Activated naive CD4-positive, alpha-beta T cell treated with anti-CD3 and anti-CD28 coated beads for 36 hours (primary cell): ENCODE data around the gene NOL12. TPM values are rescaled to one million over a fixed set of nuclear protein-coding genes. Genes with fewer than 3 reads are reported as not detected.
"Not testable (repeated sequence)": the region's sequence is repeated elsewhere in the genome, so short reads cannot be mapped to it uniquely, and the experiment has no call there.

Source experiments
- CTCF ChIA-PET: fragments of 350-600 bp; sonication (Branson Sonifier 250); formaldehyde crosslinking; loops from one replicate; lab custom pipeline; 2021; ENCODE audit warnings: antibody characterized with exemption; lab: Charles Lee
- DNase-seq: peaks from one replicate; pipeline ENCODE4 v3.0.0-alpha.2; 2020
- H3K27ac Mint-ChIP-seq: one replicate; pipeline ENCODE4 v1.8.0; 2021; ENCODE audit warnings: mild to moderate bottlenecking, mixed read lengths
- H3K27me3 Mint-ChIP-seq: one replicate; pipeline ENCODE4 v1.8.0; 2021; ENCODE audit warnings: low read depth, mixed read lengths
- H3K36me3 Mint-ChIP-seq: one replicate; pipeline ENCODE4 v1.8.0; 2021; ENCODE audit warnings: low read depth, mixed read lengths
- H3K4me1 Mint-ChIP-seq: one replicate; pipeline ENCODE4 v1.8.0; 2021; ENCODE audit warnings: low read depth, mixed read lengths
- H3K4me3 Mint-ChIP-seq: one replicate; pipeline ENCODE4 v1.8.0; 2021; ENCODE audit warnings: mild to moderate bottlenecking, moderate library complexity, mixed read lengths
- H3K9me3 Mint-ChIP-seq: one replicate; pipeline ENCODE4 v1.8.0; 2021; ENCODE audit warnings: mixed read lengths
- intact Hi-C: fragments of 100-400 bp; cut with micrococcal nuclease; formaldehyde crosslinking; loops from one replicate; pipeline ENCODE4 v1.15.1; 2023
- total RNA-seq, 2 experiments: library from RNA; stranded (reverse); gene quantifications; one replicate each; pipeline ENCODE4 v1.2.3, GENCODE V29; 2021

Gene NOL12
- total RNA-seq, 2 experiments from 2014 or later, result 26.7 to 30.4 TPM

DNA sequence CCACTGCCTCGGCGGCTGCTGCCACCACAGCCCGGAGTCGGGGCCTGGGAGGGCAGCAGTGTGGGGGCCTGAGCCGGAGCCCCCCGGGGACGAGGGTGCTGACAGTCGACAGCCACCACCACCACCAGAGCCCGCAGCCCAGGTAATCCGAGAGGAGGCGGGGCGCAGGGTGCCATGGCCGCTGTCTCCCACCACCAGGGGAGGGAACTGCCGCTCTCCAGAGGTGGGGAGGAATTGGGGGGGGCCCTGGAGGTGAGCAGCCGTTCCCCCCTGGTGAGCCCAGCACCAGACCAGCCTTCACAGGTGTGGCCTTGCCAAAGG, 23.3 kb downstream of the NOL12 start:
- Mint-ChIP-seq H3K27me3 (no peaks in the 10 kb centered on the region), H3K4me1 (no peaks in the 10 kb centered on the region), H3K4me3 (no peak overlapping the region), H3K9me3 (no peaks in the 10 kb centered on the region), H3K36me3 (peaks cover 2% of the 10 kb centered on the region), H3K27ac (no peak overlapping the region)
- intact Hi-C loops, result no loop called here
- CTCF ChIA-PET, result no interaction called here
- no peak for DNase-seq

DNA sequence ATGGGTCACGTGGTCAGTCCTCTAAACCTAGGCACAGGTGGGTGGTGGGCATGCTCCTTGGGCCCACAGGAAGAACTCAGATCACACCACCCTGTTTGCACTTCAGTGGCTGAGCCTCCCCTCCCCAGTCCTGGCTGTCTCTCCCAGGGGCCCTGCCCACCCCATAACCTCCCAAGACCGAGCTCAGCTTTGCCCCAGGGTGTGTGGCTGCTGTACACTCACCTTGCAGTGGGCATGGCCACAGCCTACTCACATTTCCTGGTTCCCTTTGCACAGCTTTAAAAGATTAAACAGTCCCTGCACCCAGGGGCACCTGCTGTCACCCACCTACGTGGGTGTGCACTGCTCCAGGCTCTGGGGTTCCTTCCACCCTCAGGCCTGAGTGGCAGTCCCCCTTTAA, 24.5 kb downstream of the NOL12 start:
- H3K36me3 Mint-ChIP-seq, result peaks cover 2% of the 10 kb centered on the region
- no peak overlapping the region for H3K4me3 Mint-ChIP-seq
- CTCF ChIA-PET, result no interaction called here
- no peak overlapping the region for H3K27ac Mint-ChIP-seq
- H3K27me3 Mint-ChIP-seq, result no peaks in the 10 kb centered on the region
- H3K4me1 Mint-ChIP-seq, result no peaks in the 10 kb centered on the region
- no peaks in the 10 kb centered on the region for H3K9me3 Mint-ChIP-seq
- intact Hi-C loops, result loop anchor here (10.0 kb wide), 1 partner anchor 64 kb away; no protein-coding TSS in a partner anchor
- no peak for DNase-seq

DNA sequence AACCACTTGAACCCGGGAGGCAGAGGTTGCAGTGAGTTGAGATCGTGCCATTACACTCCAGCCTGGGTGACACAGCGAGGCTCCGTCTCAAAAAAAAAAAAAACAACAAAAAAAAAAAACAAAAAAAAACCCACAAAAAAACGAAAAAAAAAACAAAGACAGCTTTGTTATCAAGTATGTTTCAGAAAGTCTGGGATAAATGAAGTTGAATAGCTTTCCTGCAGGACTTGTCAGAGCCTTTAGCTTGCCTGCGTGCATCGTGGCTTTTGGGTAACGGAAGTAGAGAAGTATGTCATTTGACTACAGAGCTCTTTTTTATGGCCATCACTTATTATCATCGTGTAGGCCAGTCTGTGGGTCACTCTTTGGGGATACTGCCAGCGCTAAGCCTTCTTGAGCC, 25.3 kb downstream of the NOL12 start:
- no peaks in the 10 kb centered on the region for H3K4me1 Mint-ChIP-seq
- no peak overlapping the region for H3K4me3 Mint-ChIP-seq

DNA sequence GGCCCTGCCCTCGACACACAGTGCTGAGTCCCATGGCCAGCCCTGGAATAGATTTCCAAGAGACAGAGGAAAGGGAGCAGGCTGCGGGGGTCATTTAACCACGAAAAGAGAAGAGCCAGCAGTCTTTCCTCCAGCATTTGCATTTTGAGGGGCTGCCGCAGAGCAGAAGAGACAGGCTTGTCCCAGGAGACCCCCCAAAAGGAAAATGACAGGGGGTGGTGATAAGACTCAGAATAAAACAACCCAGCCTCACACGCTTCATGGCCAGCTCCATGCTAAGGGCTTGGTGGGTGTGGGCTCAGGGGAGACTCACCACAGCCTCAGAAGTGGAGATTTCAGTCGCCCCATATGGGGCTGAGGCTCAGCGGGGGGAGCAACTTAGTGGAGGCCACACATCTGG, 27.6 kb downstream of the NOL12 start:
- no peak for DNase-seq
- H3K4me1 Mint-ChIP-seq, result no peaks in the 10 kb centered on the region
- intact Hi-C loops, result loop anchor here (10.0 kb wide), 1 partner anchor 61 kb away; no protein-coding TSS in a partner anchor
- H3K36me3 Mint-ChIP-seq, result no peaks in the 10 kb centered on the region
- CTCF ChIA-PET, result no interaction called here
- no peak overlapping the region for H3K27ac Mint-ChIP-seq
- H3K4me3 Mint-ChIP-seq, result no peak overlapping the region
- no peaks in the 10 kb centered on the region for H3K9me3 Mint-ChIP-seq
- H3K27me3 Mint-ChIP-seq, result no peaks in the 10 kb centered on the region

More for the DNA sequence above, 25.3 kb downstream of the NOL12 start:
- Mint-ChIP-seq H3K27ac (no peak overlapping the region), H3K9me3 (no peaks in the 10 kb centered on the region), H3K36me3 (no peaks in the 10 kb centered on the region), H3K27me3 (no peaks in the 10 kb centered on the region)
- DNase-seq, result no peak
- intact Hi-C loops, result loop anchor here (10.0 kb wide), 1 partner anchor 63 kb away; no protein-coding TSS in a partner anchor
- CTCF ChIA-PET, result no interaction called here

DNA sequence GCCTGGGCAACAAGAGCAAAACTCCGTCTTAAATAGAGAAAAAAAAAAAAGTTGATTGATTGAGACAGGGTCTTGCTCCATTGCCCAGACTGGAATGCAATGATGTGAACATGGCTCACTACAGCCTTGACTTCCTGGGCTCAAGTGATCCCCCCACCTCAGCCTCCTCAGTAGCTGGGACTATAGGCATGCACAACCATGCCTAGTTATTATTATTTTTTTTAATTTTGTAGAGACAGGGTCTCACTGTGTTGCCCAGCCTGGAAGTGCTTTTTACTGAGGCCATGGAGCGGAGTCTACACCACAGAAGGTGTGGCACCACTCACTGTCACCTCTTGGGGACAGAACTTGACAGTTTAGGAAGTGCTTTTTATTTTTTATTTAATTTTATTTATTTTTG, 28.5 kb downstream of the NOL12 start:
- CTCF ChIA-PET, result no interaction called here

DNA sequence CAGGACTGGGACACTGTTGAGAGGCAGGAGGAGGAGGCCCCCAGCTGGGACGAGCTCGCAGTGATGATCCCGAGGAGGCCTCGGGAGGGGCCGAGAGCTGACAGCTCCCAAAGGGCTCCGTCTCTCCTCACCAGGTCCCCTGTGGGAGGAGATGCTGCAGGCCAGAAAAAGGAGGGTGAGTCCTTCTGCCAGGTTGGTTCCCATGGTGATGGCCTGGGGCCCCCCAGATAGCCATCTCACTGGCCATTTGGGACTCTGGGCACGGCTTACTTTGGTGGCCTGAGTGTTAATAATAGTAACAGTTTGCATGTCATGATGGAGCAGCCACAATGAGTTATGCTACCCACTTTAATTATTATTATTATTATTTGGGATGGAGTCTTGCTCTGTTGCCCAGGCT, 29.6 kb downstream of the NOL12 start:
- CTCF ChIA-PET, result interaction anchor here (0.6 kb wide), 1 partner anchor 895 kb away, joined by 3 read pairs; no protein-coding TSS in a partner anchor
- no peaks in the 10 kb centered on the region for H3K27me3 Mint-ChIP-seq
- no peak overlapping the region for H3K27ac Mint-ChIP-seq
- intact Hi-C loops, result loop anchor here (10.0 kb wide), 1 partner anchor 59 kb away; no protein-coding TSS in a partner anchor
- H3K4me1 Mint-ChIP-seq, result peaks cover 2% of the 10 kb centered on the region
- no peaks in the 10 kb centered on the region for H3K36me3 Mint-ChIP-seq
- H3K9me3 Mint-ChIP-seq, result no peaks in the 10 kb centered on the region
- no peak for DNase-seq
- no peak overlapping the region for H3K4me3 Mint-ChIP-seq

More for the DNA sequence above, 28.5 kb downstream of the NOL12 start:
- no peak overlapping the region for H3K27ac Mint-ChIP-seq
- no peak for DNase-seq
- no peaks in the 10 kb centered on the region for H3K27me3 Mint-ChIP-seq
- intact Hi-C loops, result loop anchor here (10.0 kb wide), 1 partner anchor 60 kb away; no protein-coding TSS in a partner anchor
- no peaks in the 10 kb centered on the region for H3K36me3 Mint-ChIP-seq
- H3K9me3 Mint-ChIP-seq, result no peaks in the 10 kb centered on the region
- H3K4me1 Mint-ChIP-seq, result peaks cover under 1% of the 10 kb centered on the region
- no peak overlapping the region for H3K4me3 Mint-ChIP-seq

DNA sequence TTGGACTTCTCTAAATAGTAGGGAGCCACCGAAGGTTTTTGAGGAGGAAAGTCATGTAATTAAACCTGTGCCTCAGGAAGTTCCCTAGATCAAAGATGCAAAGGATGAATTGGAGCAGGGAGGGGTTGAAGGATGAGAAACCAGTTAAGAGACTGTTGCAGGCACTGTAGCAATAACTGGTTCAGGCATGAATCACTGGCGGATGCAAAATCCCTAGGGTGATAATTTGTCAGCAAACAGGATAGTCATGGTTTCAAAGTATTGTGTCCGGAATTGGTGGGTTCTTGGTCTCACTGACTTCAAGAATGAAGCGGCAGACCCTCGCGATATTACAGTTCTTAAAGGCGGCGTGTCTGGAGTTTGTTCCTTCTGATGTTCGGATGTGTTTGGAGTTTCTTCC, 30.6 kb downstream of the NOL12 start:
- H3K4me3 Mint-ChIP-seq, result no peak overlapping the region
- H3K4me1 Mint-ChIP-seq, result peaks cover 2% of the 10 kb centered on the region
- CTCF ChIA-PET, result no interaction called here
- no peak for DNase-seq
- no peaks in the 10 kb centered on the region for H3K27me3 Mint-ChIP-seq
- H3K27ac Mint-ChIP-seq, result no peak overlapping the region
- H3K9me3 Mint-ChIP-seq, result no peaks in the 10 kb centered on the region
- intact Hi-C loops, result loop anchor here (10.0 kb wide), 1 partner anchor 58 kb away; no protein-coding TSS in a partner anchor
- H3K36me3 Mint-ChIP-seq, result no peaks in the 10 kb centered on the region

DNA sequence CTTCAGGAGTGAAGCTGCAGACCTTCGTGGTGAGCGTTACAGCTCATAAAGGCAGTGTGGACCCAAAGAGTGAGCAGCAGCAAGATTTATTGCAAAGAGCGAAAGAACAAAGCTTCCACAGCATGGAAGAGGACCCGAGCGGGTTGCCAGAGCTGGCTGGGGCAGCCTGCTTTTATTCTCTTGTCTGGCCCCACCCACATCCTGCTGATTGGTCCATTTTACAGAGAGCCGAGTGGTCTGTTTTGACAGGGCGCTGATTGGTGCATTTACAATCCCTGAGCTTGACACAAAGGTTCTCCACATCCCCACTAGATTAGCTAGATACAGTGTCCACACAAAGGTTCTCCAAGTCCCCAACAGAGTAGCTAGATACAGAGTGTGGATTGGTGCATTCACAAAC, 31.1 kb downstream of the NOL12 start:
- intact Hi-C loops, result loop anchor here (10.0 kb wide), 1 partner anchor 58 kb away; no protein-coding TSS in a partner anchor
- H3K4me3 Mint-ChIP-seq, H3K36me3 Mint-ChIP-seq, H3K9me3 Mint-ChIP-seq, H3K4me1 Mint-ChIP-seq, H3K27me3 Mint-ChIP-seq, H3K27ac Mint-ChIP-seq, DNase-seq, CTCF ChIA-PET: not testable (repeated sequence)

DNA sequence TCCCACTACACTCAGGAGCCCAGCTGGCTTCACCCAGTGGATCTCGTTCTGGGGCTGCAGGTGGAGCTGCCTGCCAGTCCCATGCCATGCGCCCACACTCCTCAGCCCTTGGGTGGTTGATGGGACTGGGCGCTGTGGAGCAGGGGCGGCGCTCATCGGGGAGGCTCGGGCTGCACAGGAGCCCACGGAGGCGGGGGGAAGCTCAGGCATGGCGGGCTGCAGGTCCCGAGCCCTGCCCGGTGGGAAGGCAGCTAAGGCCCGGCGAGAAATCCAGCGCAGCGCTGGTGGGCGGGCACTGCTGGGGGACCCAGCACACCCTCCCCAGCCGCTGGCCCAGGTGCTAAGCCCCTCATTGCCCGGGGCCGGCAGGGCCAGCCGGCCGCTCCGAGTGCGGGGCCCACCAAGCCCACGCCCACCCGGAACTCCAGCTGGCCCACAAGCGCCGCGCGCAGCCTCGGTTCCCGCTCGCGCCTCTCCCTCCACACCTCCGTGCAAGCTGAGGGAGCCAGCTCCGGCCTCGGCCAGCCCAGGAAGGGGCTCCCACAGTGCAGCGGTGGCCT, 31.7 kb downstream of the NOL12 start:
- H3K4me1 Mint-ChIP-seq, H3K27me3 Mint-ChIP-seq, H3K4me3 Mint-ChIP-seq, H3K9me3 Mint-ChIP-seq, CTCF ChIA-PET, H3K27ac Mint-ChIP-seq, H3K36me3 Mint-ChIP-seq, DNase-seq: not testable (repeated sequence)
- intact Hi-C loops, result loop anchor here (10.0 kb wide), 1 partner anchor 57 kb away; no protein-coding TSS in a partner anchor

DNA sequence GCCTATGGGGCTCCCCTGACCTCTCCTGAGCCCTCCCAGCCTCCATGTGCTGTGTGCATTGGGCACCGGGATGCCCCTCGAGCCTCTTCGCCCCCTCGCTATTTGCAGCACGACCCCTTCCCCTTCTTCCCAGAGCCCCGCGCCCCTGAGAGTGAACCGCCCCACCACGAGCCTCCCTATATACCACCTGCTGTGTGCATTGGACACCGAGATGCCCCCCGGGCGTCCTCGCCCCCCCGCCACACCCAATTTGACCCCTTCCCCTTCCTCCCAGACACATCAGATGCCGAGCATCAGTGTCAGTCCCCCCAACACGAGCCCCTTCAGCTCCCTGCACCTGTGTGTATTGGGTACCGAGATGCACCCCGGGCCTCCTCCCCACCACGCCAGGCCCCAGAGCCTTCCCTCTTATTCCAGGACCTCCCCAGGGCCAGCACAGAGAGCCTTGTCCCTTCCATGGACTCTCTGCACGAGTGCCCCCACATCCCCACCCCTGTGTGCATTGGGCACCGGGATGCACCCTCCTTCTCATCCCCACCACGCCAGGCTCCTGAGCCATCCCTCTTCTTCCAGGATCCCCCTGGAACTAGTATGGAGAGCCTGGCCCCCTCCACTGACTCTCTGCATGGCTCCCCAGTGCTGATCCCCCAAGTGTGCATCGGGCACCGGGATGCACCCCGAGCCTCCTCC, 39.6 kb downstream of the NOL12 start:
- DNase-seq, result no peak
- H3K4me3 Mint-ChIP-seq, result no peak overlapping the region
- CTCF ChIA-PET, result no interaction called here

DNA sequence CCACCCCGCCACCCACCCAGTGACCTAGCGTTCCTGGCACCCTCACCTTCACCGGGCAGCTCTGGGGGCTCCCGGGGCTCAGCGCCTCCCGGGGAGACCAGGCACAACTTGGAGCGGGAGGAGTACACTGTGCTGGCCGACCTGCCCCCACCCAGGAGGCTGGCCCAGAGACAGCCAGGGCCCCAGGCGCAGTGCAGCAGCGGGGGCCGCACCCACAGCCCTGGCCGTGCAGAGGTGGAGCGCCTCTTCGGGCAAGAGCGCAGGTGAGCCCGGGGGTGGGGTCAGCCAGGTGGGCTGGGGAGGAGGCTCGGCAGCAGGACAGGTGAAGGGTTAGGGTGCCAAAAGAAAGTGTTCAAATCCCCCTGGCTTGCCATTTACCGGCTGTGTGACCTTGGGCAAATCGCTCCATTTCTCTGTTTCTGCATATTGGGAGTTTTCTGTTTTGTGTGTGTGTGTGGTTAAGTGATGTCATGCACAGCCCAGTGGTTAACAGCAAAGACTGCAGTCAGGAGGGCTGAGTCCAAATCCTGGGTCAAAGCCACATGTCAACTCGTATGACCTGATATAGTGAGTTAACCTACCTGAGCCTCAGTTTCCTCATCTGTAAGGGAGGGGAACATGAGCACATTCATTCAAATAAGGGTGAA, 40.2 kb downstream of the NOL12 start:
- H3K4me1 Mint-ChIP-seq, result peaks cover 2% of the 10 kb centered on the region
- H3K27me3 Mint-ChIP-seq, result no peaks in the 10 kb centered on the region
- no peaks in the 10 kb centered on the region for H3K36me3 Mint-ChIP-seq
- CTCF ChIA-PET, result no interaction called here
- H3K4me3 Mint-ChIP-seq, result no peak overlapping the region
- intact Hi-C loops, result no loop called here
- H3K27ac Mint-ChIP-seq, result no peak overlapping the region
- H3K9me3 Mint-ChIP-seq, result no peaks in the 10 kb centered on the region
- DNase-seq, result no peak

More for the DNA sequence above, 39.6 kb downstream of the NOL12 start:
- H3K36me3 Mint-ChIP-seq, result no peaks in the 10 kb centered on the region
- H3K9me3 Mint-ChIP-seq, result no peaks in the 10 kb centered on the region
- no peaks in the 10 kb centered on the region for H3K27me3 Mint-ChIP-seq
- H3K27ac Mint-ChIP-seq, result no peak overlapping the region
- peaks cover 2% of the 10 kb centered on the region for H3K4me1 Mint-ChIP-seq
- intact Hi-C loops, result no loop called here

DNA sequence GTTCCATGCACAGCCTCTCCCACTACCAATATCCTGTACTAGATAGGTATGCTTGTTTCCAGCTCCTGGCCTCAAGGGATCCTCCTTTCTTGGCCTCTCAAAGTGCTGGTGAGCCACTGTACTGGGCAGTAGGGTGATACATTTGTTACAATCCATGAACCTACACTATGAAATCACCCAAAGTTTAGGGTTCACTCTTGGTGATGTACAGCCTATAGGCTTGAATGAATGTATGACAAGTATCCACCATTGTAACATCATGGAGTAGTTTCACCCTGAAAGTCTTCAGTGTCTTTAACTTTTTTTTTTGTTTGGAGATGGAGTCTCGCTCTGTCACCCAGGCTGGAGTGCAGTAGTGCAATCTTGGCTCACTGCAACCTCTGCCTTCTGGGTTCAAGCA, 42.5 kb downstream of the NOL12 start:
- H3K36me3 Mint-ChIP-seq, result no peaks in the 10 kb centered on the region
- DNase-seq, result no peak
- no peak overlapping the region for H3K27ac Mint-ChIP-seq
- no peaks in the 10 kb centered on the region for H3K27me3 Mint-ChIP-seq
- no peaks in the 10 kb centered on the region for H3K9me3 Mint-ChIP-seq
- CTCF ChIA-PET, result interaction anchor here (0.7 kb wide), 1 partner anchor 86 kb away, joined by 5 read pairs; no protein-coding TSS in a partner anchor
- peaks cover 2% of the 10 kb centered on the region for H3K4me1 Mint-ChIP-seq
- intact Hi-C loops, result no loop called here
- no peak overlapping the region for H3K4me3 Mint-ChIP-seq
